Measurements from ENCODE around the gene AIFM3. TPM values are rescaled to one million over a fixed set of nuclear protein-coding genes. Genes with fewer than 3 reads are reported as not detected.
A peak's percentile ranks its signal among the peaks of the same experiment; 100 is the strongest.

The AIFM3 gene
- total and polyA plus RNA-seq, 2 of the 13 experiments (the other 11 are each of a cell fraction or from before 2014, with no cell fraction given) = 9.0 to 15.3 TPM

- TF ChIP-seq, protein P1, sequence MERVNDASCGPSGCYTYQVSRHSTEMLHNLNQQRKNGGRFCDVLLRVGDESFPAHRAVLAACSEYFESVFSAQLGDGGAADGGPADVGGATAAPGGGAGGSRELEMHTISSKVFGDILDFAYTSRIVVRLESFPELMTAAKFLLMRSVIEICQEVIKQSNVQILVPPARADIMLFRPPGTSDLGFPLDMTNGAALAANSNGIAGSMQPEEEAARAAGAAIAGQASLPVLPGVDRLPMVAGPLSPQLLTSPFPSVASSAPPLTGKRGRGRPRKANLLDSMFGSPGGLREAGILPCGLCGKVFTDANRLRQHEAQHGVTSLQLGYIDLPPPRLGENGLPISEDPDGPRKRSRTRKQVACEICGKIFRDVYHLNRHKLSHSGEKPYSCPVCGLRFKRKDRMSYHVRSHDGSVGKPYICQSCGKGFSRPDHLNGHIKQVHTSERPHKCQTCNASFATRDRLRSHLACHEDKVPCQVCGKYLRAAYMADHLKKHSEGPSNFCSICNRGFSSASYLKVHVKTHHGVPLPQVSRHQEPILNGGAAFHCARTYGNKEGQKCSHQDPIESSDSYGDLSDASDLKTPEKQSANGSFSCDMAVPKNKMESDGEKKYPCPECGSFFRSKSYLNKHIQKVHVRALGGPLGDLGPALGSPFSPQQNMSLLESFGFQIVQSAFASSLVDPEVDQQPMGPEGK (CRISPR knock-in tag; IDR thresholded peaks at IDR 0.05) = no peak
- TF ChIP-seq CEBPG (CRISPR knock-in tag; IDR thresholded peaks at IDR 0.05) (peak; percentile 47; the same call in 1 of the 2 replicates), NR0B2 (CRISPR knock-in tag; IDR thresholded peaks at IDR 0.05) (no peak), HOXA9 (CRISPR knock-in tag; IDR thresholded peaks at IDR 0.05; ENCODE audit: borderline replicate concordance) (no peak), ZC3H13 (CRISPR knock-in tag; IDR thresholded peaks at IDR 0.05) (peak; percentile 85; the same call in 1 of the 2 replicates), DBP (CRISPR knock-in tag; IDR thresholded peaks at IDR 0.05; ENCODE audit: not compliant biosample characterization) (no peak), TRAFD1 (CRISPR knock-in tag; IDR thresholded peaks at IDR 0.05; ENCODE audit: borderline replicate concordance) (no peak), ZNF3 (CRISPR knock-in tag; IDR thresholded peaks at IDR 0.05) (no peak), MAZ (IDR thresholded peaks at IDR 0.05; ENCODE audit: borderline replicate concordance, low read depth, low read length) (no peak), MAZ (CRISPR knock-in tag; IDR thresholded peaks at IDR 0.05; ENCODE audit: low read depth) (no peak), ZNF746 (CRISPR knock-in tag; IDR thresholded peaks at IDR 0.05) (no peak), SALL2 (CRISPR knock-in tag; IDR thresholded peaks at IDR 0.05) (no peak), ZNF598 (CRISPR knock-in tag; IDR thresholded peaks at IDR 0.05; ENCODE audit: borderline replicate concordance) (no peak), U2AF1 (optimal IDR thresholded peaks at IDR 0.05; ENCODE audit: low read depth, low read length) (no peak), ZNF484 (CRISPR knock-in tag; IDR thresholded peaks at IDR 0.05; ENCODE audit: borderline replicate concordance, low read depth) (no peak), YY1 (IDR thresholded peaks at IDR 0.05; ENCODE audit: insufficient read depth, insufficient replicate concordance, low read depth, low read length) (no peak), ZNF331 (CRISPR knock-in tag; IDR thresholded peaks at IDR 0.05) (peak; percentile 26; the same call in 1 of the 2 replicates)
- TF ChIP-seq, protein P2, sequence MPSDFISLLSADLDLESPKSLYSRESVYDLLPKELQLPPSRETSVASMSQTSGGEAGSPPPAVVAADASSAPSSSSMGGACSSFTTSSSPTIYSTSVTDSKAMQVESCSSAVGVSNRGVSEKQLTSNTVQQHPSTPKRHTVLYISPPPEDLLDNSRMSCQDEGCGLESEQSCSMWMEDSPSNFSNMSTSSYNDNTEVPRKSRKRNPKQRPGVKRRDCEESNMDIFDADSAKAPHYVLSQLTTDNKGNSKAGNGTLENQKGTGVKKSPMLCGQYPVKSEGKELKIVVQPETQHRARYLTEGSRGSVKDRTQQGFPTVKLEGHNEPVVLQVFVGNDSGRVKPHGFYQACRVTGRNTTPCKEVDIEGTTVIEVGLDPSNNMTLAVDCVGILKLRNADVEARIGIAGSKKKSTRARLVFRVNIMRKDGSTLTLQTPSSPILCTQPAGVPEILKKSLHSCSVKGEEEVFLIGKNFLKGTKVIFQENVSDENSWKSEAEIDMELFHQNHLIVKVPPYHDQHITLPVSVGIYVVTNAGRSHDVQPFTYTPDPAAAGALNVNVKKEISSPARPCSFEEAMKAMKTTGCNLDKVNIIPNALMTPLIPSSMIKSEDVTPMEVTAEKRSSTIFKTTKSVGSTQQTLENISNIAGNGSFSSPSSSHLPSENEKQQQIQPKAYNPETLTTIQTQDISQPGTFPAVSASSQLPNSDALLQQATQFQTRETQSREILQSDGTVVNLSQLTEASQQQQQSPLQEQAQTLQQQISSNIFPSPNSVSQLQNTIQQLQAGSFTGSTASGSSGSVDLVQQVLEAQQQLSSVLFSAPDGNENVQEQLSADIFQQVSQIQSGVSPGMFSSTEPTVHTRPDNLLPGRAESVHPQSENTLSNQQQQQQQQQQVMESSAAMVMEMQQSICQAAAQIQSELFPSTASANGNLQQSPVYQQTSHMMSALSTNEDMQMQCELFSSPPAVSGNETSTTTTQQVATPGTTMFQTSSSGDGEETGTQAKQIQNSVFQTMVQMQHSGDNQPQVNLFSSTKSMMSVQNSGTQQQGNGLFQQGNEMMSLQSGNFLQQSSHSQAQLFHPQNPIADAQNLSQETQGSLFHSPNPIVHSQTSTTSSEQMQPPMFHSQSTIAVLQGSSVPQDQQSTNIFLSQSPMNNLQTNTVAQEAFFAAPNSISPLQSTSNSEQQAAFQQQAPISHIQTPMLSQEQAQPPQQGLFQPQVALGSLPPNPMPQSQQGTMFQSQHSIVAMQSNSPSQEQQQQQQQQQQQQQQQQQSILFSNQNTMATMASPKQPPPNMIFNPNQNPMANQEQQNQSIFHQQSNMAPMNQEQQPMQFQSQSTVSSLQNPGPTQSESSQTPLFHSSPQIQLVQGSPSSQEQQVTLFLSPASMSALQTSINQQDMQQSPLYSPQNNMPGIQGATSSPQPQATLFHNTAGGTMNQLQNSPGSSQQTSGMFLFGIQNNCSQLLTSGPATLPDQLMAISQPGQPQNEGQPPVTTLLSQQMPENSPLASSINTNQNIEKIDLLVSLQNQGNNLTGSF (CRISPR knock-in tag; IDR thresholded peaks at IDR 0.05) = no peak
Measured at GRCh38 chr22:20951151-20951931, 15.7 kb upstream of the AIFM3 start (continued).
